B cell (primary cell): ENCODE measurements around the gene TWIST2.

Experiments
- CTCF ChIP-seq: fragments of 200-600 bp; IDR thresholded peaks from one replicate; pipeline ENCODE4 v1.8.0; 2022; ENCODE audit warnings: antibody characterized with exemption, mild to moderate bottlenecking
- EZH2 ChIP-seq: IDR thresholded peaks from 2 replicates; pipeline ENCODE4 v1.6.1; 2012; ENCODE audit warnings: borderline replicate concordance, low read depth, mild to moderate bottlenecking, moderate library complexity, low read length; ENCODE audit not compliant: insufficient read depth, poor library complexity, severe bottlenecking

GRCh38 chr2:238848691-238848975 is 748 bp downstream of the TWIST2 start:
- TF ChIP-seq CTCF (no peak), EZH2 (no peak)
